Trophoblast cell (in vitro differentiated cells and primary cell): Measurements from ENCODE around the gene NDC1.

Experiments
- DNase-seq, 2 donors: peaks; one replicate each; pipeline ENCODE4 v3.0.0-alpha.2; 2016
- H2AFZ ChIP-seq: 2 replicates; pipeline ENCODE4 v1.6.1; 2013; ENCODE audit warnings: low read length, moderate library complexity, mild to moderate bottlenecking; ENCODE audit not compliant: insufficient read depth, poor library complexity
- H2AK5ac ChIP-seq: 2 replicates; pipeline ENCODE4 v1.6.1; 2013; ENCODE audit warnings: mild to moderate bottlenecking, low read length
- H2BK120ac ChIP-seq: 2 replicates; pipeline ENCODE4 v1.6.1; 2013; ENCODE audit warnings: low read length, mild to moderate bottlenecking, moderate library complexity; ENCODE audit not compliant: insufficient read depth, poor library complexity
- H2BK12ac ChIP-seq: 2 replicates; pipeline ENCODE4 v1.6.1; 2013; ENCODE audit warnings: mild to moderate bottlenecking, low read length, moderate library complexity
- H2BK5ac ChIP-seq: 2 replicates; pipeline ENCODE4 v1.6.1; 2013; ENCODE audit warnings: low read length, low read depth, moderate library complexity, mild to moderate bottlenecking; ENCODE audit not compliant: poor library complexity
- H3K14ac ChIP-seq: 2 replicates; pipeline ENCODE4 v1.6.1; 2013; ENCODE audit warnings: mild to moderate bottlenecking, low read length
- H3K18ac ChIP-seq: 2 replicates; pipeline ENCODE4 v1.6.1; 2013; ENCODE audit warnings: mild to moderate bottlenecking, low read length
- H3K23ac ChIP-seq: 2 replicates; pipeline ENCODE4 v1.6.1; 2013; ENCODE audit warnings: low read length
- H3K27ac ChIP-seq: 2 replicates; pipeline ENCODE4 v1.5.1; 2013; ENCODE audit warnings: low read depth, mild to moderate bottlenecking, inconsistent platforms, low read length, moderate library complexity
- H3K27me3 ChIP-seq: 2 replicates; pipeline ENCODE4 v1.6.1; 2013; ENCODE audit warnings: inconsistent platforms, mild to moderate bottlenecking, low read length, moderate library complexity; ENCODE audit not compliant: insufficient read depth
- H3K36me3 ChIP-seq, 2 experiments: 1 replicate in 1 of 2; 2 replicates in 1 of 2; pipeline ENCODE4 v1.6.1; 2013; ENCODE audit warnings: low read length in 2 of 2, mild to moderate bottlenecking in 2 of 2, moderate library complexity in 1 of 2; ENCODE audit not compliant: insufficient read depth in 2 of 2, control insufficient read depth in 1 of 2
- H3K4ac ChIP-seq: 2 replicates; pipeline ENCODE4 v1.6.1; 2013; ENCODE audit warnings: low read depth, mild to moderate bottlenecking, low read length, moderate library complexity
- H3K4me1 ChIP-seq, 2 experiments: 1 replicate in 1 of 2; 2 replicates in 1 of 2; pipeline ENCODE4 v1.6.1; 2013; ENCODE audit warnings: low read length in 2 of 2, mild to moderate bottlenecking in 2 of 2, moderate library complexity in 1 of 2; ENCODE audit not compliant: insufficient read depth in 2 of 2, control insufficient read depth in 1 of 2
- H3K4me2 ChIP-seq: 2 replicates; pipeline ENCODE4 v1.6.1; 2013; ENCODE audit warnings: inconsistent platforms, mild to moderate bottlenecking, low read length, moderate library complexity
- H3K4me3 ChIP-seq: 2 replicates; pipeline ENCODE4 v1.5.1; 2013; ENCODE audit warnings: mild to moderate bottlenecking, low read depth, low read length, inconsistent platforms
- H3K79me1 ChIP-seq: one replicate; pipeline ENCODE4 v1.6.1; 2013; ENCODE audit warnings: low read length
- H3K79me2 ChIP-seq: 2 replicates; pipeline ENCODE4 v1.6.1; 2013; ENCODE audit warnings: low read length, mild to moderate bottlenecking; ENCODE audit not compliant: control insufficient read depth, insufficient read depth, poor library complexity
- H3K9ac ChIP-seq: 2 replicates; pipeline ENCODE4 v1.6.1; 2013; ENCODE audit warnings: mild to moderate bottlenecking, low read length
- H3K9me3 ChIP-seq: 2 replicates; pipeline ENCODE4 v1.6.1; 2013; ENCODE audit warnings: low read depth, mild to moderate bottlenecking, control low read depth, inconsistent platforms, low read length; ENCODE audit not compliant: insufficient read depth
- H4K12ac ChIP-seq: 2 replicates; pipeline ENCODE4 v1.6.1; 2013; ENCODE audit warnings: low read depth, mild to moderate bottlenecking, low read length, moderate library complexity
- H4K8ac ChIP-seq: 2 replicates; pipeline ENCODE4 v1.6.1; 2013; ENCODE audit warnings: low read depth, mild to moderate bottlenecking, low read length, moderate library complexity
- H4K91ac ChIP-seq: one replicate; pipeline ENCODE4 v1.6.1; 2013; ENCODE audit warnings: low read depth, mild to moderate bottlenecking, low read length, moderate library complexity
- WGBS: extraction: QIAGEN DNeasy Blood & Tissue Kit; methylation state at CpG from one replicate; pipeline ENCODE4 v1.1.7; 2013; ENCODE audit warnings: missing lambda C conversion rate; ENCODE audit not compliant: insufficient read length, insufficient coverage; ENCODE audit errors: extremely low coverage; 5-methylcytosine and 5-hydroxymethylcytosine counted together

NDC1 gene

GRCh38 chr1:53732409-53732808, 105.7 kb downstream of the NDC1 start:
- Histone ChIP-seq H3K4me2 (no peak overlapping the region), H3K36me3 (no peaks in the 10 kb centered on the region), H2AK5ac (no peak overlapping the region), H3K79me2 (no peaks in the 10 kb centered on the region), H4K91ac (no peak overlapping the region), H3K4me1 (no peaks in the 10 kb centered on the region), H3K14ac (no peak overlapping the region), H3K9ac (no peak overlapping the region), H4K8ac (no peak overlapping the region), H2BK12ac (no peak overlapping the region), H2BK120ac (no peak overlapping the region), H3K79me1 (no peaks in the 10 kb centered on the region), H4K12ac (no peak overlapping the region), H3K4me3 (no peak overlapping the region), H3K27me3 (peaks cover 9% of the 10 kb centered on the region), H2AFZ (no peak overlapping the region), H3K27ac (no peak overlapping the region), H3K4ac (no peak overlapping the region), H3K18ac (no peak overlapping the region), H3K9me3 (peaks cover 3% of the 10 kb centered on the region), H2BK5ac (no peak overlapping the region), H3K23ac (no peak overlapping the region)
- no peak for DNase-seq
- no CpG with 5 or more reads among the region's 3 CpGs for WGBS

GRCh38 chr1:53731779-53732305, 106.3 kb downstream of the NDC1 start:
- peaks cover 3% of the 10 kb centered on the region for H3K9me3 ChIP-seq
- H3K14ac ChIP-seq: no peak overlapping the region
- H4K12ac ChIP-seq: no peak overlapping the region
- no peak overlapping the region for H2AFZ ChIP-seq
- H3K27ac ChIP-seq: no peak overlapping the region
- H3K79me1 ChIP-seq: no peaks in the 10 kb centered on the region
- no peak overlapping the region for H3K4me2 ChIP-seq
- no peak overlapping the region for H3K23ac ChIP-seq
- H3K4me1 ChIP-seq: no peaks in the 10 kb centered on the region
- no peak overlapping the region for H2BK12ac ChIP-seq
- H3K9ac ChIP-seq: no peak overlapping the region
- peaks cover 4% of the 10 kb centered on the region for H3K27me3 ChIP-seq
- H4K8ac ChIP-seq: no peak overlapping the region
- no CpG with 5 or more reads among the region's 8 CpGs for WGBS
- H3K36me3 ChIP-seq: no peaks in the 10 kb centered on the region
- no peak for DNase-seq
- H3K4ac ChIP-seq: no peak overlapping the region
- H3K18ac ChIP-seq: no peak overlapping the region
- no peak overlapping the region for H2AK5ac ChIP-seq
- H2BK120ac ChIP-seq: no peak overlapping the region
- no peak overlapping the region for H2BK5ac ChIP-seq
- H4K91ac ChIP-seq: no peak overlapping the region
- H3K79me2 ChIP-seq: no peaks in the 10 kb centered on the region
- H3K4me3 ChIP-seq: no peak overlapping the region

- Histone ChIP-seq H3K4ac (no peak overlapping the region), H3K79me2 (no peaks in the 10 kb centered on the region)
- WGBS: no CpG with 5 or more reads among the region's 10 CpGs
Observed at GRCh38 chr1:53731043-53731600, 107.0 kb downstream of the NDC1 start.

GRCh38 chr1:53730224-53730865, 107.8 kb downstream of the NDC1 start:
- no peak overlapping the region for H3K4me2 ChIP-seq
- no peak overlapping the region for H3K23ac ChIP-seq
- no peak for DNase-seq
- H2BK12ac ChIP-seq: no peak overlapping the region
- H2AFZ ChIP-seq: no peak overlapping the region
- no peak overlapping the region for H2AK5ac ChIP-seq
- H3K9me3 ChIP-seq: no peaks in the 10 kb centered on the region
- no peak overlapping the region for H4K91ac ChIP-seq
- no peak overlapping the region for H3K27ac ChIP-seq
- no peak overlapping the region for H3K18ac ChIP-seq
- no peaks in the 10 kb centered on the region for H3K79me1 ChIP-seq
- no peak overlapping the region for H3K14ac ChIP-seq
- no peak overlapping the region for H4K8ac ChIP-seq
- no peaks in the 10 kb centered on the region for H3K79me2 ChIP-seq
- no CpG with 5 or more reads among the region's 12 CpGs for WGBS
- H2BK5ac ChIP-seq: no peak overlapping the region
- no peak overlapping the region for H3K4me3 ChIP-seq
- H2BK120ac ChIP-seq: no peak overlapping the region
- no peaks in the 10 kb centered on the region for H3K27me3 ChIP-seq
- no peak overlapping the region for H3K9ac ChIP-seq
- no peaks in the 10 kb centered on the region for H3K4me1 ChIP-seq
- H3K4ac ChIP-seq: no peak overlapping the region
- H3K36me3 ChIP-seq: no peaks in the 10 kb centered on the region
- no peak overlapping the region for H4K12ac ChIP-seq

More at GRCh38 chr1:53731043-53731600, 107.0 kb downstream of the NDC1 start:
- H3K9ac ChIP-seq: no peak overlapping the region
- H2BK5ac ChIP-seq: no peak overlapping the region
- H2BK120ac ChIP-seq: no peak overlapping the region
- no peak overlapping the region for H2AK5ac ChIP-seq
- H3K14ac ChIP-seq: no peak overlapping the region
- H3K9me3 ChIP-seq: peaks cover 3% of the 10 kb centered on the region
- H3K4me1 ChIP-seq: no peaks in the 10 kb centered on the region
- no peak overlapping the region for H2BK12ac ChIP-seq
- no peak overlapping the region for H2AFZ ChIP-seq
- no peak for DNase-seq
- H3K36me3 ChIP-seq: no peaks in the 10 kb centered on the region
- H4K12ac ChIP-seq: no peak overlapping the region
- H3K27me3 ChIP-seq: no peaks in the 10 kb centered on the region
- no peak overlapping the region for H3K4me2 ChIP-seq
- no peak overlapping the region for H3K27ac ChIP-seq
- H3K79me1 ChIP-seq: no peaks in the 10 kb centered on the region
- no peak overlapping the region for H3K4me3 ChIP-seq
- no peak overlapping the region for H4K8ac ChIP-seq
- no peak overlapping the region for H3K23ac ChIP-seq
- no peak overlapping the region for H4K91ac ChIP-seq
- no peak overlapping the region for H3K18ac ChIP-seq
